NCI-H1436 (cell line): ENCODE results near the gene TSPAN18.

Source experiments
- DNase-seq: peaks from one replicate; lab custom pipeline; 2025; lab: John Stamatoyannopoulos, UW

The TSPAN18 gene

GRCh38 chr11:44979543-44980399 lies 253.0 kb downstream of the TSPAN18 start:
- DNase-seq, result peak; percentile 72

- DNase-seq, result no peak
Measured at GRCh38 chr11:44980533-44981427, 254.0 kb downstream of the TSPAN18 start.
